GM20000 (cell line): Measurements from ENCODE around the gene GOLGA5.

Source experiments
- DNase-seq: peaks from one replicate; pipeline ENCODE4 v3.0.0; 2012; ENCODE audit warnings: low spot score
- TF ChIP-seq, protein P1 (sequence below): IDR thresholded peaks from 2 replicates; pipeline ENCODE4 v1.5.1; 2012; ENCODE audit warnings: mild to moderate bottlenecking, control low read depth; ENCODE audit errors: extremely low read depth, missing control alignments

GOLGA5 gene

DNA sequence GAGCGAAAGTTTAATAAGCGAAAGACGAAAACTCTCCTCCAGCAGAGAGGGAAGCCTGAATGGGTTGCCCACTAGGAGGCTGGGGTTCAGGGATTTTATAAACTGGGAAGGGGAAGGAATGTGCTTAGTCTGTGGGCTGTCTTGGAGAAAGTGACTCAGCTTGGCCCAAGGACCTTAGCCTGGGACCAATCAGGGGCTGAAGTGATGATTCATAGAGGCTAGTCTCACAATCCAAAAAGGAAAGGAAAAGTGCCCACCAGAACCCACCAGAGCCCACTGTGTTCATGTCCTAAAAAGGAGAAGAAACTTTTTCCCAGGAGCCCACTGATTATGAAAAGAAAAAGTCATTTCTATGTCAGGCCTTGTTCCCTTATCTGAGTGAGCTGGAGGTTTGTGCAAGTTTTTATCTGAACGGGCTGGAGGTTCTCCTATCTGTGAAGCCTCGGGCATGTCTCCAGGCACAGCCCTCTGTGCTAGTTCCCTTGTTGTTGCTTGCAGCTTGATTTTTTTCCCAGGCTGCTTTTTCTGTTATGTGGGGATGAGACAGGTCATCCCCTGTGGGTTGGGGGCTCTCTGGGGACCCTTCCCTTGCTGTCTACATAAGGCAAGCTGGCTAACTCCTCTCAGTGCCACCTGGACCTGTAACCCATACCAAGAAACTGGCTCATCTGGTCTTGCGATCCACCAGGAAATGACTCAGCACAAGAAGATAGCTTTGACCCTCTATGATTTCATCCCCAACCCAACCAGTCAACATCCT, 8.3 kb upstream of the GOLGA5 start:
- TF ChIP-seq, protein P1, sequence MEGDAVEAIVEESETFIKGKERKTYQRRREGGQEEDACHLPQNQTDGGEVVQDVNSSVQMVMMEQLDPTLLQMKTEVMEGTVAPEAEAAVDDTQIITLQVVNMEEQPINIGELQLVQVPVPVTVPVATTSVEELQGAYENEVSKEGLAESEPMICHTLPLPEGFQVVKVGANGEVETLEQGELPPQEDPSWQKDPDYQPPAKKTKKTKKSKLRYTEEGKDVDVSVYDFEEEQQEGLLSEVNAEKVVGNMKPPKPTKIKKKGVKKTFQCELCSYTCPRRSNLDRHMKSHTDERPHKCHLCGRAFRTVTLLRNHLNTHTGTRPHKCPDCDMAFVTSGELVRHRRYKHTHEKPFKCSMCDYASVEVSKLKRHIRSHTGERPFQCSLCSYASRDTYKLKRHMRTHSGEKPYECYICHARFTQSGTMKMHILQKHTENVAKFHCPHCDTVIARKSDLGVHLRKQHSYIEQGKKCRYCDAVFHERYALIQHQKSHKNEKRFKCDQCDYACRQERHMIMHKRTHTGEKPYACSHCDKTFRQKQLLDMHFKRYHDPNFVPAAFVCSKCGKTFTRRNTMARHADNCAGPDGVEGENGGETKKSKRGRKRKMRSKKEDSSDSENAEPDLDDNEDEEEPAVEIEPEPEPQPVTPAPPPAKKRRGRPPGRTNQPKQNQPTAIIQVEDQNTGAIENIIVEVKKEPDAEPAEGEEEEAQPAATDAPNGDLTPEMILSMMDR = no peak
- no peak for DNase-seq

DNA sequence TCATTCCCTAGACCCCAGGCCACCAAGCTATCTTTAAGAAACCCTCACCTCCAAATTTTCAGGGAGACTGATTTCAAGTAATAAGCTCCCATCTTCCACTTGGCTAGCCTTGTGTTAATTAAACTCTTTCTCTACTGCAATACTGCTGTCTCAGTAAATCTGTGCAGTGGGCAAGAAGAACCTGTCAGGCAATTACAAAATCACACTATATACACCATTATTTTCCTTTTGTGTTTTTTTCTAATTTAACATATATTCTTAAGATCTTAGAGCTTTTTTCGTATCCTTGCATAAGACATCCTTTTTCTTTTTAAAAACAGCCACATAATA, 7.7 kb upstream of the GOLGA5 start:
- TF ChIP-seq, protein P1 = no peak
- no peak for DNase-seq

DNA sequence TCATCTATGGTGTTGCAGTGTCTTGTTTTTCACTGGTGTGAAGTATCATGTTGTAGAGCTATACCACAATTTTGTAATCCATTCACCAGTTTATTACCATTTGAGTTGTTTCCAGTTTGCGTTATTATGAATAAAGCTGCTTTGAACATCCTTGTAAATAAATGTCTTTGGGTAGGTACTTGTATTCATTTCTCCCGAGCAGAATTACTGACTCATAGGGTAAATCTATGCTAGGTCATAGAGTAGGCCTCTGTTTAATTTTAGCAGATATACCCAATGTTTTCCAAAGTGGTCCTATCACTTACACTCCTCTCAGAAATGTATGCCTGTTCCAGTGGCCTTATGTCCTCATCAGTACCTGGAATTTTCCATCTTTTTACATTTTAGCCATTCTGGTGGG, 6.6 kb upstream of the GOLGA5 start:
- TF ChIP-seq, protein P1 = no peak
- DNase-seq = no peak

DNA sequence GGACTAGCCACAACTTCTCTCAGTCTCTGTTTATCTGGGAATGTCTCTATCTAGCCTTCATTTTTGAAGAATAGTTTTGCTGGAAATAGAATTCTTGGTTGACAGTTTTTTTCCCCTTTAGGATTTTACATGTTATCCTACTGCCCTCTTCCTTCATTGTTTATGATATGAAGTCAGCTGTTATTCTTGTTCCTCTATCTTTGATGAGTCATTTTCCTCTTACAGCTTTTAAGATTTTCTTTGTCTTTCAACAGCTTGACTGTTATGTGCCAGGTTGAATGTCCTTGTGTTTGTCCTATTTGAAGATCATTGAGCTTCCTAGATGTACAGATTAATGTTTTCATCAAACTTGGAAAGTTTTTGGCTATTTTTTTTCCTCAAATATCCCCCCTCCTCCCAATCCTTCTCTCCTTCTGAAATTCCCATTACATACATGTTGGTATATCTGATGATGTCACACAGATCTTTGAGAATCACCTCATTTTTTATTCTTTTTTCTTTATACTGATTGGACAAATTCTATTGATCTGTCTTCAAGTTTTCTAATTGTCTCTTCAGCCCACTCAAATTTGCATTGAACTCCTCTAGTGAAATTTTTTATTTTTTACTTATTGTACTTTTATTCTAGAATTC, 4.5 kb upstream of the GOLGA5 start:
- no peak for DNase-seq
- TF ChIP-seq, protein P1 = no peak

DNA sequence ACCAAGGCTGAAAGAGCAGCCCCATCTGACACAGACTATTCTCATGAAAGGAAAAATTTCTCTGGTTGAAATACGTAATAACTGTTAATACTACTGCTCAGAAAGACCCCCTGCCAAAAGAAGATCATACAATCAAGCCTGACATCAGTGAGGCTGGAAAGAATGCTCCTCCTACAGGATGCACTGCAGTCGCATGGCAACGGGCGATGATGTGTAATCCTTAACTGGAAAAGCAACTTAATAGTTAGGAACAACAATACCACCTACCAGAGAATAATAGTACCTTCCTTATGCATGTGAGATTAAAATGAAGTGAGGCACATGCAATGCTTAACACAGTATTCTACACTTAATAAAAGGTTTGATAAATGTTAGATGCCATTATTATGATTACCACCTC, 1.2 kb upstream of the GOLGA5 start:
- no peak for DNase-seq

DNA sequence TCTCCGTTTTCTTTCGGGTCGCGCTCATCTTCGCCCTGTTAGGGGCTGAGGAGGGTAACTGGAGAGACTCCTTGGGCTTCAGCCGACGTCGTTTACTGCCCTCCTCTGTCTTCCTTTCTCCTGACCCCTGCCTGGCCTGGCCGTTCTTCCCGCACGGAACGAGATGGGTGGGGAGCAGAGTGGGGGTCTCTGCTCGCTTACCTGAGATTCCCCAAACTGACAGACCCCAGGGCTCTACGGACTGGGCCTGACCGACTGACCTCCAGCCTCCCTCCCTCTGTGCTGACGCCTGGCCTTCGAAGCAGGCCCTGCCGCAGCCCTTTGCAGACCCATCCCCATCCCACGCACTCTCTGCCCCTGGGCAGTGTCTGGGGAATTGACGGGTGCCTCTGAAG, 439 bp downstream of the GOLGA5 start:
- no peak for DNase-seq
- TF ChIP-seq, protein P1 = no peak

More for the DNA sequence above, 1.2 kb upstream of the GOLGA5 start:
- TF ChIP-seq, protein P1 = no peak

DNA sequence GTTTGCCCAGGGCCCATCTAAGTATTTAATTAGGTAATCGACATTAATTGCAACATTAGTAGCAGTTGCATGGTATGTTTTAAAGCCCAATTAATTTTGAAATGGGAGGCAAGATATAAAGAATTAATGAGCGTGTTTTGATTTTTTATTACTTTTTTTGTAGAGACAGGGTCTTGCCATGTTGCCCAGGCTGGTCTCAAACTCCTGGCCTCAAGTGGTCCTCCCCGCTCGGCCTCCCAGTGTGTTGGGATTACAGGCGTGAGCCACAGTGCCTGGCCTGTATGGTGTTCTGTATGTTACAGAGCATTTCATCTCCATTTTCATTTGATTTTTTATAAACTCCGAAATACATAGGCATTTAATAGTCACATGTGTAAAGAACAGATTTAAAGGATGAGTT, 856 bp downstream of the GOLGA5 start:
- TF ChIP-seq, protein P1 = no peak
- DNase-seq = no peak
